SU-DHL-6 (cell line): ENCODE results near the gene ITSN1.
"Not testable (repeated sequence)": the region's sequence is repeated elsewhere in the genome, so short reads cannot be mapped to it uniquely, and the experiment has no call there.

ENCODE experiments used
- H2AFZ ChIP-seq: fragments of 200-600 bp; sonication (generic); 2 replicates; pipeline ENCODE4 v1.6.1; 2014; ENCODE audit warnings: low read depth, mild to moderate bottlenecking, moderate library complexity, mixed read lengths, antibody characterized with exemption, low read length; ENCODE audit not compliant: severe bottlenecking
- H3F3A ChIP-seq: fragments of 200-600 bp; shearing (Covaris generic); 2 replicates; pipeline ENCODE4 v1.6.0; 2016; ENCODE audit warnings: antibody characterized with exemption, mild to moderate bottlenecking; ENCODE audit not compliant: insufficient read depth
- H3K27ac ChIP-seq: fragments of 200-600 bp; sonication (generic); 2 replicates; pipeline ENCODE4 v1.5.1; 2016; ENCODE audit warnings: low read depth, mild to moderate bottlenecking, low read length, moderate library complexity, mixed read lengths
- H3K27me3 ChIP-seq: fragments of 200-600 bp; sonication (generic), shearing (Covaris generic); 2 replicates; pipeline ENCODE4 v1.6.0; 2014; ENCODE audit warnings: mild to moderate bottlenecking, low read length
- H3K36me3 ChIP-seq: fragments of 200-600 bp; sonication (generic); 2 replicates; pipeline ENCODE4 v1.6.1; 2014; ENCODE audit warnings: mild to moderate bottlenecking, low read length, mixed read lengths
- H3K4me2 ChIP-seq: fragments of 300-600, 200-600 bp; shearing (Covaris generic), sonication (generic); 2 replicates; pipeline ENCODE4 v1.6.0; 2014; ENCODE audit warnings: low read length, low read depth, mild to moderate bottlenecking; ENCODE audit not compliant: poor library complexity, severe bottlenecking
- H3K4me3 ChIP-seq: fragments of 200-600 bp; sonication (generic); 2 replicates; pipeline ENCODE4 v1.5.1; 2014; ENCODE audit warnings: antibody characterized with exemption, low read length, mild to moderate bottlenecking, mixed read lengths; ENCODE audit not compliant: insufficient read depth, poor library complexity, severe bottlenecking
- H3K79me2 ChIP-seq: fragments of 200-600 bp; sonication (generic); 2 replicates; pipeline ENCODE4 v1.6.1; 2014; ENCODE audit warnings: mild to moderate bottlenecking, low read length, moderate library complexity; ENCODE audit not compliant: insufficient read depth
- H3K9ac ChIP-seq: fragments of 200-600 bp; sonication (generic); 2 replicates; pipeline ENCODE4 v1.7.0; 2014; ENCODE audit warnings: mild to moderate bottlenecking, low read length
- H3K9me2 ChIP-seq: fragments of 200-600 bp; sonication (generic); replicated peaks from 2 replicates; pipeline ENCODE4 v1.6.1; 2014; ENCODE audit warnings: low read length; ENCODE audit not compliant: insufficient read depth
- H3K9me3 ChIP-seq: fragments of 200-600 bp; sonication (generic); 2 replicates; pipeline ENCODE4 v1.6.1; 2014; ENCODE audit warnings: low read length, mixed read lengths; ENCODE audit not compliant: insufficient read depth
- H4K20me1 ChIP-seq: fragments of 200-600 bp; sonication (generic); 2 replicates; pipeline ENCODE4 v1.6.1; 2014; ENCODE audit warnings: low read depth, mild to moderate bottlenecking, antibody characterized with exemption, low read length, moderate library complexity, mixed read lengths
- EZH2phosphoT487 ChIP-seq: fragments of 200-600 bp; sonication (generic), shearing (Covaris generic); conservative IDR thresholded peaks from 2 replicates; pipeline ENCODE4 v1.6.1; 2018; ENCODE audit warnings: mild to moderate bottlenecking, antibody characterized with exemption, low read length, moderate library complexity, mixed read lengths
- TF ChIP-seq, protein P1 (sequence below): fragments of 200-600 bp; sonication (generic); IDR thresholded peaks from one replicate; pipeline ENCODE4 v1.5.1; 2017; ENCODE audit warnings: antibody characterized with exemption, mild to moderate bottlenecking, low read length, moderate library complexity; ENCODE audit not compliant: insufficient read depth, poor library complexity, severe bottlenecking

Gene ITSN1

DNA sequence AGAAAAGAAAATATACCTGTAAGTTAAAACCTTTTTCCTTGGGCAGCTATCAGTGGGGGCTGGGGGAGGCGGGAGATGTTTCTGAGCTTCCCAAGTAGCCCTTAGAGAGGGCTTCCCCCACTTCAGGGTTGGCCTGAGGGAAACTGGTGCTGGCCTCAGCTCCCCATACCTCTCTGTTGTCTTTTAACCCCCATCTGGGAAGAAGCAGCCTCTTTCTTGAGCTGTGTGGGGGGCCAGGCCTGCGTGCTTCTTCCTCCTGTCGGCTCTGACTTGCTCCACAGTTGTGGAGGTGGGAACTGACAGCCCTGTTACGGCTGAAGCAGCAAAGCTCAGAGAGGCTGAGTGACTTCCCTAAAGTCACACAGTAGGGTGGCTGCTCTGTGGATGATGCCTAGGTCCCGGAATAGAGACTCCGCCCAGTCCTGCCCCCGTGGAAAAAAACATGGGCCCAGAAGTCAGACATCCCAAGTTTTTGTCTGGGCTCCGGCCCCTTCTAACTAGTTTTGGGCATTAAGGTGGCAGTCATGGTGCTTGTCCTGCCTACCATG lies 218.1 kb downstream of the ITSN1 start:
- Histone ChIP-seq H3K36me3 (no peaks in the 10 kb centered on the region), H3K9me2 (no peaks in the 10 kb centered on the region), H3F3A (no peaks in the 10 kb centered on the region), H3K27ac (no peak overlapping the region), H4K20me1 (no peaks in the 10 kb centered on the region), H3K4me3 (no peak overlapping the region), H3K79me2 (no peaks in the 10 kb centered on the region), H3K9ac (no peak overlapping the region), H3K27me3 (no peaks in the 10 kb centered on the region), H3K4me2 (no peak overlapping the region), H2AFZ (no peak overlapping the region), H3K9me3 (no peaks in the 10 kb centered on the region)
- TF ChIP-seq, protein P1, sequence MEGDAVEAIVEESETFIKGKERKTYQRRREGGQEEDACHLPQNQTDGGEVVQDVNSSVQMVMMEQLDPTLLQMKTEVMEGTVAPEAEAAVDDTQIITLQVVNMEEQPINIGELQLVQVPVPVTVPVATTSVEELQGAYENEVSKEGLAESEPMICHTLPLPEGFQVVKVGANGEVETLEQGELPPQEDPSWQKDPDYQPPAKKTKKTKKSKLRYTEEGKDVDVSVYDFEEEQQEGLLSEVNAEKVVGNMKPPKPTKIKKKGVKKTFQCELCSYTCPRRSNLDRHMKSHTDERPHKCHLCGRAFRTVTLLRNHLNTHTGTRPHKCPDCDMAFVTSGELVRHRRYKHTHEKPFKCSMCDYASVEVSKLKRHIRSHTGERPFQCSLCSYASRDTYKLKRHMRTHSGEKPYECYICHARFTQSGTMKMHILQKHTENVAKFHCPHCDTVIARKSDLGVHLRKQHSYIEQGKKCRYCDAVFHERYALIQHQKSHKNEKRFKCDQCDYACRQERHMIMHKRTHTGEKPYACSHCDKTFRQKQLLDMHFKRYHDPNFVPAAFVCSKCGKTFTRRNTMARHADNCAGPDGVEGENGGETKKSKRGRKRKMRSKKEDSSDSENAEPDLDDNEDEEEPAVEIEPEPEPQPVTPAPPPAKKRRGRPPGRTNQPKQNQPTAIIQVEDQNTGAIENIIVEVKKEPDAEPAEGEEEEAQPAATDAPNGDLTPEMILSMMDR, result no peak
- no peak for TF ChIP-seq EZH2phosphoT487

DNA sequence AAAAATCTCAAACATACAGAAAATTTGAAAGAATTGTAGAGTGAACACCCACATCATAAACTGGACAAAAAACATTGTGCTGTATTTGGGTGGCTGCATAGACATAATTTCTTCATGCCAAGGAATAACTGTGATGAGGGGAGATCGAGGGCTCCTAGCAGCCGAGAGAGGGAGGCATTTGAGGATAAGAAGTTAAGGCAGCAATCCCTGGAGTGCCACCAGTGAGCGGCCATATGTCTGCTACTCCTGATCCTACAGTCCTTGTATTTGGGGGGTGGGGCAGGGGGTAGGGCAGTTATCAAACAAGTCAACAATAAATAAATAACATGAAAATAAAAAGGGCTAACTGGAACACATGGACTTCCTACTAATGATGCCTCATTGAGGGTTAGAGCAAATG lies 218.8 kb downstream of the ITSN1 start:
- TF ChIP-seq EZH2phosphoT487, result no peak
- TF ChIP-seq, protein P1, result no peak
- Histone ChIP-seq H4K20me1 (no peaks in the 10 kb centered on the region), H3F3A (no peaks in the 10 kb centered on the region), H3K79me2 (no peaks in the 10 kb centered on the region), H2AFZ (no peak overlapping the region), H3K27me3 (no peaks in the 10 kb centered on the region), H3K36me3 (no peaks in the 10 kb centered on the region), H3K9ac (no peak overlapping the region), H3K4me2 (no peak overlapping the region), H3K4me3 (no peak overlapping the region), H3K9me3 (no peaks in the 10 kb centered on the region), H3K27ac (no peak overlapping the region), H3K9me2 (no peaks in the 10 kb centered on the region)

DNA sequence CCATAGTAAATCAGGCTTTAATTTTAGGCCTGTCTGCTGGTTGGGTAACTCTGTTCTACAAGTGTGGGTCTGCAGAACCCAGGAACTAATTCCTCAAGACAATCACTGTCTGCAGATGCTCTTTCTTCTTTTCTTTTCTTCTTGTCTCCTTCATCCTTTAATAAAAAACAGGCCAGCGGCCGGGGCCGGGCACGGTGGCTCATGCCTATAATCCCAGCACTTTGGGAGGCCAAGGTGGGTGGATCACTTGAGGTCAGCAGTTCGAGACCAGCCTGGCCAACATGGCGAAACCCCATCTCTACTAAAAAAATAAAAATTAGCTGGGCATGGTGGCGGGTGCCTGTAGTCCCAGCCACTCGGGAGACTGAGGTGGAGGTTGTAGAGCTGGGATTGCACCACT lies 220.9 kb downstream of the ITSN1 start:
- not testable (repeated sequence) for H3K9me3 ChIP-seq, H3K4me2 ChIP-seq, H3K27me3 ChIP-seq, H3K9me2 ChIP-seq, H3F3A ChIP-seq, H3K79me2 ChIP-seq, H4K20me1 ChIP-seq, H3K27ac ChIP-seq, H3K36me3 ChIP-seq, H2AFZ ChIP-seq, H3K4me3 ChIP-seq, H3K9ac ChIP-seq

- TF ChIP-seq, protein P1, result no peak
- TF ChIP-seq EZH2phosphoT487, result no peak
- Histone ChIP-seq H3F3A (no peaks in the 10 kb centered on the region), H3K4me3 (no peak overlapping the region), H3K27ac (no peak overlapping the region), H3K79me2 (no peaks in the 10 kb centered on the region), H3K9me3 (no peaks in the 10 kb centered on the region), H3K27me3 (no peaks in the 10 kb centered on the region), H3K36me3 (no peaks in the 10 kb centered on the region), H4K20me1 (no peaks in the 10 kb centered on the region), H2AFZ (no peak overlapping the region), H3K4me2 (no peak overlapping the region), H3K9me2 (no peaks in the 10 kb centered on the region), H3K9ac (no peak overlapping the region)
These were observed 221.8 kb downstream of the ITSN1 start for GRCh38 chr21:33864150-33864549.
